K562 (cell line): ENCODE data around the gene MEF2D. TPM values are rescaled to one million over a fixed set of nuclear protein-coding genes. Genes with fewer than 3 reads are reported as not detected.

Experiments used
- MYNN ChIP-seq, 2 experiments: sonication (generic); formaldehyde crosslinking in 1 of 2; IDR thresholded peaks; 2 replicates each; pipeline versions ENCODE4 v1.5.0 to v1.6.1; 2016 to 2020; ENCODE audit warnings: antibody characterized with exemption in 1 of 2, missing genetic modification reagents in 1 of 2
- NRF1 ChIP-seq, 2 experiments: fragments of 450-650 bp; IDR thresholded peaks in 1 of 2; conservative IDR thresholded peaks in 1 of 2; 2 replicates each; pipeline ENCODE4 v1.6.1; 2014; ENCODE audit warnings: mild to moderate bottlenecking in 2 of 2
- TFAM ChIP-seq: fragments of 250-450 bp; sonication (Bioruptor Pico); conservative IDR thresholded peaks from 2 replicates; pipeline ENCODE4 v1.5.0; 2021; ENCODE audit warnings: mild to moderate bottlenecking, moderate library complexity
- ZBTB11 ChIP-seq, 3 experiments: fragments of 200-800 bp in 1 of 3; fragments of 250-450 bp in 1 of 3; fragments of 450-650 bp in 1 of 3; sonication (Bioruptor Pico) in 1 of 3; sonication (Bioruptor generic) in 1 of 3; formaldehyde crosslinking in 1 of 3; IDR thresholded peaks; 2 replicates each; pipeline versions ENCODE4 v1.6.1 to v1.8.0; 2016 to 2022; ENCODE audit warnings: mild to moderate bottlenecking in 2 of 3, missing genetic modification characterization in 2 of 3, missing compliant biosample characterization in 1 of 3, moderate library complexity in 1 of 3
- polyA plus RNA-seq, 8 experiments: library from polyadenylated mRNA; depleted of rRNA in 4 of 8; stranded (reverse) in 5 of 8; unstranded in 3 of 8; fragments of >200 nt; fragmentation: Nextera tagmentation in 2 of 8; fragmentation: Illumina TruSeq in 1 of 8; extraction: Ambion mirVana in 2 of 8; extraction: Trizol in 1 of 8; gene quantifications; 2 replicates each; pipeline versions ENCODE4 v1.2.1 to v1.2.3, GENCODE V29; 2011 to 2014; ENCODE audit warnings: inconsistent platforms in 1 of 8, missing spikeins in 1 of 8
- total RNA-seq, 7 experiments: library from RNA; depleted of rRNA in 6 of 7; stranded (reverse); fragments of >200 nt in 6 of 7; fragmentation: Illumina TruSeq in 2 of 7; extraction: Trizol in 2 of 7; gene quantifications; 2 replicates each; pipeline versions ENCODE4 v1.2.1 to v1.2.3, GENCODE V29; 2011 to 2021; ENCODE audit warnings: low replicate concordance in 1 of 7
- TF ChIP-seq, protein P1 (sequence below): fragments of 450-650 bp; formaldehyde crosslinking; IDR thresholded peaks from 2 replicates; pipeline ENCODE4 v1.4.0; 2020; ENCODE audit warnings: mild to moderate bottlenecking, moderate library complexity
- TF ChIP-seq, protein P2 (sequence below), 3 experiments: fragments of 200-800 bp in 1 of 3; sonication (Bioruptor generic) in 1 of 3; sonication (generic) in 1 of 3; formaldehyde crosslinking in 1 of 3; IDR thresholded peaks; 2 replicates each; pipeline versions ENCODE4 v1.6.1 to v1.8.0; 2016 to 2022; ENCODE audit warnings: mild to moderate bottlenecking in 2 of 3, missing compliant biosample characterization in 2 of 3, missing genetic modification characterization in 2 of 3, missing genetic modification reagents in 1 of 3
- TF ChIP-seq, protein P3 (sequence below): IDR thresholded peaks from 2 replicates; pipeline ENCODE4 v1.6.1; 2016; ENCODE audit warnings: missing genetic modification characterization, missing compliant biosample characterization
- TF ChIP-seq, protein P4 (sequence below): fragments of 250-450 bp; sonication (Bioruptor Pico); IDR thresholded peaks from 2 replicates; pipeline ENCODE4 v1.4.0; 2020
- TF ChIP-seq, protein P5 (sequence below), 2 experiments: fragments of 450-650 bp; conservative IDR thresholded peaks; 2 replicates each; pipeline ENCODE4 v1.6.1; 2017; ENCODE audit warnings: mild to moderate bottlenecking in 2 of 2, moderate library complexity in 2 of 2

MEF2D gene
- total and polyA plus RNA-seq, 9 of the 15 experiments (the other 6 are each of a cell fraction or from before 2014, with no cell fraction given) = 0.10 to 19.5 (median 2.6) TPM

DNA sequence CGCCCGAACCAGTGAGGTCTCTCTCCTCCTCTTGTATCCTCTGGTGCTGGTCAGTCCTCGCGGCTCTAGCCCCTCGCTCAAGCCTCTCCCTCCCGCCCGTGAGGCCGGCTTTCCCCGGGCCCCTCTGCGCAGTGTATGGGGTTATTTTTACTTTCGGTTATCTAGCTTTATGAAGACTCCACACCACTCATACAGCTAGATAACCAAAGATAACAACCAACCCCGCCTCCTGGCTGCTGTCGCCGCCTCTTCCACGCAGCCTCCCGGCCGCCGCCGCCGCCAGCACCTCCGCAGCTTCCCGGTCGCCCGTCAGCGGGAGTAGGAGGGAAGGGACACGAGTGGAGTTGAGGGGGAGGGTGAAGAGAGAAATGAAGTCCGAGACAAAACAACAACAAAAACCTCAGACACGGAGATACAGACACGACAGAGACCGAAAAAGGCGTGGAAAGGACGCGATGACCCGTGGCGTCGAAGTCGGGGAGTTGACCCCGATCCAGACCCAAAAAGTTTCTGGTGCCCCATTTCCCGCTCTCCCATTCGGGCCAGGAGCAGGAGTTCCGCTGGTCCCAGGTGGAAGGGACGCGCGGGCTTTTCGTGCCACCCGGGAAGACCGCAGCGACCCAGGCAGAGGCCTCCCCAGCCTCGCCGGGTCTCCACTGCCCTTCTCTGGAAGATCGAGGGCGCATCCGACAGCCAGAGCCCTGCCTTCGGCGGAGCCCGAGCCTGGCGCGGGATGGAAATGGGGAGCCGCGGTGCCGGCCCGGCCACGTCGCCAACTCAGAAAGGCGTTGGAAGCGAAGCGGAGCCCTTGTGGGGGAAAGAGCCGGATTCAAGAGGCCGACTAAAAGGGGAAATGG lies 80.1 kb downstream of the MEF2D start (continued):
- TF ChIP-seq, protein P1, sequence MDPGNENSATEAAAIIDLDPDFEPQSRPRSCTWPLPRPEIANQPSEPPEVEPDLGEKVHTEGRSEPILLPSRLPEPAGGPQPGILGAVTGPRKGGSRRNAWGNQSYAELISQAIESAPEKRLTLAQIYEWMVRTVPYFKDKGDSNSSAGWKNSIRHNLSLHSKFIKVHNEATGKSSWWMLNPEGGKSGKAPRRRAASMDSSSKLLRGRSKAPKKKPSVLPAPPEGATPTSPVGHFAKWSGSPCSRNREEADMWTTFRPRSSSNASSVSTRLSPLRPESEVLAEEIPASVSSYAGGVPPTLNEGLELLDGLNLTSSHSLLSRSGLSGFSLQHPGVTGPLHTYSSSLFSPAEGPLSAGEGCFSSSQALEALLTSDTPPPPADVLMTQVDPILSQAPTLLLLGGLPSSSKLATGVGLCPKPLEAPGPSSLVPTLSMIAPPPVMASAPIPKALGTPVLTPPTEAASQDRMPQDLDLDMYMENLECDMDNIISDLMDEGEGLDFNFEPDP = no peak
- TF ChIP-seq TFAM (CRISPR knock-in tag) (no peak), ZBTB11 (CRISPR knock-in tag; IDR thresholded peaks at IDR 0.05) (no peak), NRF1 (conservative IDR thresholded peaks at IDR 0.05 in 1 of 2, IDR thresholded peaks at IDR 0.05 in 1 of 2) (peak; percentile 39 to 47; a peak in 1 of 4 replicates), MYNN (IDR thresholded peaks at IDR 0.05) (no peak), MYNN (CRISPR knock-in tag; IDR thresholded peaks at IDR 0.05) (no peak)
- TF ChIP-seq, protein P2, sequence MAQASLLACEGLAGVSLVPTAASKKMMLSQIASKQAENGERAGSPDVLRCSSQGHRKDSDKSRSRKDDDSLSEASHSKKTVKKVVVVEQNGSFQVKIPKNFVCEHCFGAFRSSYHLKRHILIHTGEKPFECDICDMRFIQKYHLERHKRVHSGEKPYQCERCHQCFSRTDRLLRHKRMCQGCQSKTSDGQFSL (CRISPR knock-in tag; IDR thresholded peaks at IDR 0.05) = no peak
- TF ChIP-seq, protein P2 (tag; IDR thresholded peaks at IDR 0.05) = peak in 1 of 2 experiments; percentile 6; a peak in 1 of 4 replicates
- TF ChIP-seq, protein P3, sequence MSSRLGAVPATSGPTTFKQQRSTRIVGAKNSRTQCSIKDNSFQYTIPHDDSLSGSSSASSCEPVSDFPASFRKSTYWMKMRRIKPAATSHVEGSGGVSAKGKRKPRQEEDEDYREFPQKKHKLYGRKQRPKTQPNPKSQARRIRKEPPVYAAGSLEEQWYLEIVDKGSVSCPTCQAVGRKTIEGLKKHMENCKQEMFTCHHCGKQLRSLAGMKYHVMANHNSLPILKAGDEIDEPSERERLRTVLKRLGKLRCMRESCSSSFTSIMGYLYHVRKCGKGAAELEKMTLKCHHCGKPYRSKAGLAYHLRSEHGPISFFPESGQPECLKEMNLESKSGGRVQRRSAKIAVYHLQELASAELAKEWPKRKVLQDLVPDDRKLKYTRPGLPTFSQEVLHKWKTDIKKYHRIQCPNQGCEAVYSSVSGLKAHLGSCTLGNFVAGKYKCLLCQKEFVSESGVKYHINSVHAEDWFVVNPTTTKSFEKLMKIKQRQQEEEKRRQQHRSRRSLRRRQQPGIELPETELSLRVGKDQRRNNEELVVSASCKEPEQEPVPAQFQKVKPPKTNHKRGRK (tag) = peak; percentile 58; the same call in 1 of the 2 replicates
- TF ChIP-seq, protein P4, sequence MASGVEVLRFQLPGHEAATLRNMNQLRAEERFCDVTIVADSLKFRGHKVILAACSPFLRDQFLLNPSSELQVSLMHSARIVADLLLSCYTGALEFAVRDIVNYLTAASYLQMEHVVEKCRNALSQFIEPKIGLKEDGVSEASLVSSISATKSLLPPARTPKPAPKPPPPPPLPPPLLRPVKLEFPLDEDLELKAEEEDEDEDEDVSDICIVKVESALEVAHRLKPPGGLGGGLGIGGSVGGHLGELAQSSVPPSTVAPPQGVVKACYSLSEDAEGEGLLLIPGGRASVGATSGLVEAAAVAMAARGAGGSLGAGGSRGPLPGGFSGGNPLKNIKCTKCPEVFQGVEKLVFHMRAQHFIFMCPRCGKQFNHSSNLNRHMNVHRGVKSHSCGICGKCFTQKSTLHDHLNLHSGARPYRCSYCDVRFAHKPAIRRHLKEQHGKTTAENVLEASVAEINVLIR = no peak
- TF ChIP-seq, protein P5, sequence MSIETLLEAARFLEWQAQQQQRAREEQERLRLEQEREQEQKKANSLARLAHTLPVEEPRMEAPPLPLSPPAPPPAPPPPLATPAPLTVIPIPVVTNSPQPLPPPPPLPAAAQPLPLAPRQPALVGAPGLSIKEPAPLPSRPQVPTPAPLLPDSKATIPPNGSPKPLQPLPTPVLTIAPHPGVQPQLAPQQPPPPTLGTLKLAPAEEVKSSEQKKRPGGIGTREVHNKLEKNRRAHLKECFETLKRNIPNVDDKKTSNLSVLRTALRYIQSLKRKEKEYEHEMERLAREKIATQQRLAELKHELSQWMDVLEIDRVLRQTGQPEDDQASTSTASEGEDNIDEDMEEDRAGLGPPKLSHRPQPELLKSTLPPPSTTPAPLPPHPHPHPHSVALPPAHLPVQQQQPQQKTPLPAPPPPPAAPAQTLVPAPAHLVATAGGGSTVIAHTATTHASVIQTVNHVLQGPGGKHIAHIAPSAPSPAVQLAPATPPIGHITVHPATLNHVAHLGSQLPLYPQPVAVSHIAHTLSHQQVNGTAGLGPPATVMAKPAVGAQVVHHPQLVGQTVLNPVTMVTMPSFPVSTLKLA (conservative IDR thresholded peaks at IDR 0.05) = no peak
